NCI-H2081 (cell line): ENCODE data around the gene ZC3H13.
"Not testable (repeated sequence)": the region's sequence is repeated elsewhere in the genome, so short reads cannot be mapped to it uniquely, and the experiment has no call there.

Source experiments
- DNase-seq, 2 experiments: peaks; one replicate each; lab custom pipeline; 2025; lab: John Stamatoyannopoulos, UW

ZC3H13 gene

DNA sequence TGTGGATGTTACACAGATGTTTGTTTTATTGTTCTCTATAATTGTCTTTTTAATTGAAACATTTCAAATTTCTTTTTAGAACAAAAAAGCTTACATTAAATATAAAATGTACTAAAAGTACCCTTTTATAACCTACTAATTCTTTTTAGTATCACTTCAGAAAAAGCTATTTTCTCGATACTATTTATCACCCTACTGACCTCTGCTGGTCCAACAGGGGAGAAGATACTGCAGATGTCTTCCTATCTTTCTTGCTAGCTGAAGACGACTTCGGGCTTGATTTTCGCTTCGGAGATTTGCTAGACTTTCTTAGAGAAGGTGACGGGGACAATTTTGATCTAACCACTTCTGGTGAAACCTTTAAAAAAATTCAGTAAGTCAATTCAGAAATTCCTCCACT, 42.4 kb downstream of the ZC3H13 start:
- DNase-seq, result no peak

DNA sequence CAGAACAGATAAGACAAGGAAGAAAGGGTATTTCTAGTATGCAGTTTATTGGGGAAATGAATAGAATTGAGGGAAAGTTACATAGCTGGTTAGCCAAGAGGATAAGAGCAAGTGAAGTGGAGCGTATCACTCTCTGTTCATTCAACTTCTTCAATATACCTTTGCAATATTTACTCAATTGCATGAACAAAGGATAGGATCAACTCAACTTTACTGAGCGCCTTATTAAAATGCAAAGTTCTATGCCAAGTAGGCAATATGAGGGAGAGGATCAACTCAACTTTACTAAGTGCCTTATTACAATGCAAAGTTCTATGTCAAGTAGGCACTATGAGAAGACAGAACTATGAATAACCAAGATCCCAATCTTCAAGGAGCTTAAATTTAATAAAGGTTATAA, 43.9 kb downstream of the ZC3H13 start:
- DNase-seq, result no peak

- DNase-seq, result no peak
Measured at GRCh38 chr13:46006688-46007452, 45.7 kb downstream of the ZC3H13 start.

DNA sequence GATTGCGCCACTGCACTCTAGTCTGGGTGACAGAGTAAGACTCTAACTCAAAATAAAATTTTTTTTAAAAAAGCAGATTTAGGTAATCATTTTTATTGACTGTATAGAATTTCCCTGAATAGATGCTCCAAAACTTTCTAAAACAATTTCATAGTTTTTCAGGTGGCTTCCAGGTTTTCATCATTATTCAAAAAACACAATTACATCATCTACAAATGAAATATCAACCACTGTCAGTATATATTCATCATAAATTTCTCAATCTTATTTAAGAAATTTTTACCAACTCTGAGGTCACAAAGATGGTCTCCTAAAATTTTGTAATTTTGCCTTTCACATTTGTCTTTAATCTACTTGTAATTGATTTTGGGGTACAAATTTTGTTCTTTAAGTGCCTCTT, 48.1 kb downstream of the ZC3H13 start:
- no peak for DNase-seq

DNA sequence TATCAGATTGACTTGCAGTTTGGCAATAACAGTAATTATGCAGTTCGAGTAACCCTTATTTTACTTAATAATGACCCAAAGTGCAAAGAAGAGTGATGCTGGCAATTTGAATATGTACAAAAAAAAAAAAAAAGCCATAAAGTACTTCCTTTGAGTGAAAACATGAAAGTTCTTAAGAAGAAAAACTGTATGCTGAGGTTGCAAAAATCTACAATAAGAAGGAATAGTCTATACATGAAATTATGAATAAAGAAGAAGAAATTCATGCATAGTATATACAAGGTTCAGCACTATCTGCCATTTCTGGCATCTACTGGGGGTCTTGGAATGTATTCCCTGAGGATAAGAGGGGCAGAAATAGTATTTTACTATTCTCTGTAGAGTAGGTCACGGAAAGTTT, 55.9 kb downstream of the ZC3H13 start:
- DNase-seq, result no peak

DNA sequence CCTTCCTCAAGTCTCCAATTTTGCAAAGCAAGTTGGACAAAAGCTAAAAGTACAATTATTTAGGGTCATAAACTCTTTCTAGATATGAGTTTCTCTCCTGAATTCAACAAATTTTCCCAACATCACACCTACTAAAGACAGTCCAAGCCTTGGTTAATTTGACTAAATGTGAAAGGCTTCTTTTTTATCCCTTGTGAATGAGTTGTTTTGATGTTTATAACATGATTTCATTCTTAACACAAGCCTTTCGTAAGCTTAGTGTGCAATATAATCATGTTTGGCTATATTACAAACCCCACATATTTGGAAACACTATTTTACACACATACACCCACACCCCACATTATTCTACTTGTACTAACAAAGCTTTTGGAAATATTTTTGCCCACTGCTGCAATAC, 57.3 kb downstream of the ZC3H13 start:
- no peak for DNase-seq

GRCh38 chr13:45994752-45995151, 57.8 kb downstream of the ZC3H13 start:
- DNase-seq, result no peak

DNA sequence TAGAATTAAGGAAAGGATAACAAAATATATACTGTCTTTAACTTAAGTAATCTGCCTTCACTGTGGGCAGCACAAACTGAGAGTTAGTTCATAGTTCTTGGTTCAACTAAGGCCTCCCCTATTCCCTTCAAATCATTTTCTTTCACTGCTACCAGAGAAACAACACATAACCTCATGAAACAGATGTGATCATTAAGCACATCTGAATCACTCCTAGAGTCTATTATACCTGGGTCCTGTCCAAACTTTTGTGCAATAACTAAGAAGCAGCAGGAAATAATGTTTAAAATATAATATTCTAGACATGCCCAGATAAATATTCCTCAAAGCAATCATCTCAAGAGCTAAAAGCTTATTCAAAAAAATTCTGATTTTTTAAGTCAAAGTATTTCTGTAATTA, 62.9 kb downstream of the ZC3H13 start:
- no peak for DNase-seq

GRCh38 chr13:45981127-45981526, 71.4 kb downstream of the ZC3H13 start:
- not testable (repeated sequence) for DNase-seq

DNA sequence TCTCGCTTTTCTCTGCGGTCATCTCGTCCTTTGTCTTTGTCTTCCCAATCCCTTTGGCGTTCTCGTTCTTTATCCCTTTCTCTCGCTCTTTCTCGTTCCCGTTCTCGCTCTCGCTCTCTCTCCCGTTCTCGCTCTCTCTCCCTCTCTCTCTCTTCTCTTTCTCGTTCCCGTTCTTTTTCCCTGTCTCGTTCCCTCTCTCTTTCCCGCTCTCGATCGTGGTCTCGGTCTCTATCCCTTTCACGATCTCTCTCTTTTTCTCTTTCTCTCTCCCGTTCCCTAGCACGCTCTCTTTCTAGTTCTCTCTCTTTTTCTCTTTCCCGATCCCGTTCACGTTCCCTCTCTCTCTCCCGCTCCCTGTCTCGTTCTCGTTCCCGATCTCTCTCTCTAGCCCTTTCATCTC, 77.2 kb downstream of the ZC3H13 start:
- no peak for DNase-seq

DNA sequence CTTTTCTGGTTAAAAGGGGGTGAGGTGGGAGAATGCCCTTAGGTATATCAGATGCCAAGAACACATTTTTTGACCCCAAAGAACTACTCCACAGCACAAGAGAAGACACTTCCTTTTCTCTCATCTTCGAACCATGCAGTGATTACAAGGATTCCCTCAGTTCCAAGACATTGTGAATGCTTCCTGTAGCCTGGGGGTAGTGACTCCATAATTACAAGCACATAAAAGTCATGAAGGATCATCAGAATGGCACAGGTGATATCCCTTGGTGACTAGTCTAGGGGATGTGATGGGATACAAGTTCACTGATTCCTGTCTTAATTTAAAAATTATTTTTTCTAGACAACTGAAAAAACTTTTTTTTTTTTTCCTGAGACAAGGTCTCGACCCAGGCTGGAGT, 78.0 kb downstream of the ZC3H13 start:
- DNase-seq, result no peak

DNA sequence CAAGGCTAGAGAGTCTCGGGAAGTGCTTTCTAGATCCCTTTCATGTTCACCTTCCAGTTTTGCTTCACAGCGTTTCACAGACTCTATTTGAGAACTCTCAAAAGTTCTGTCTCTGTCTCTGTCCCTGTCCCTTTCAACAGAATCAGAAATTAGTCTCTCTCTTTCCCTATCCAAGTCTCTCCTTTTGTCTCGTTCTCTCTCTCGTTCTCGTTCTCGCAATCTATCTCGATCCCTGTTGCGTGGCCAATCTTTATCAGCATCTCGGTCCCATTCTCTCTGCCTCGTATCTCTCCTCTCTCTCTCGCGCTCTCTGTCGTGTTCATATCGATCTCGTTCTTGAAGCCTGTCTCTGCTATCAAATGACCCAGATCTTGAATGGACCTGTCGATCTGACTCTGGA, 85.0 kb downstream of the ZC3H13 start:
- DNase-seq, result no peak

- no peak for DNase-seq
Measured at GRCh38 chr13:45966715-45967114, 85.8 kb downstream of the ZC3H13 start.

GRCh38 chr13:45961468-45961867, 91.1 kb downstream of the ZC3H13 start:
- no peak for DNase-seq

DNA sequence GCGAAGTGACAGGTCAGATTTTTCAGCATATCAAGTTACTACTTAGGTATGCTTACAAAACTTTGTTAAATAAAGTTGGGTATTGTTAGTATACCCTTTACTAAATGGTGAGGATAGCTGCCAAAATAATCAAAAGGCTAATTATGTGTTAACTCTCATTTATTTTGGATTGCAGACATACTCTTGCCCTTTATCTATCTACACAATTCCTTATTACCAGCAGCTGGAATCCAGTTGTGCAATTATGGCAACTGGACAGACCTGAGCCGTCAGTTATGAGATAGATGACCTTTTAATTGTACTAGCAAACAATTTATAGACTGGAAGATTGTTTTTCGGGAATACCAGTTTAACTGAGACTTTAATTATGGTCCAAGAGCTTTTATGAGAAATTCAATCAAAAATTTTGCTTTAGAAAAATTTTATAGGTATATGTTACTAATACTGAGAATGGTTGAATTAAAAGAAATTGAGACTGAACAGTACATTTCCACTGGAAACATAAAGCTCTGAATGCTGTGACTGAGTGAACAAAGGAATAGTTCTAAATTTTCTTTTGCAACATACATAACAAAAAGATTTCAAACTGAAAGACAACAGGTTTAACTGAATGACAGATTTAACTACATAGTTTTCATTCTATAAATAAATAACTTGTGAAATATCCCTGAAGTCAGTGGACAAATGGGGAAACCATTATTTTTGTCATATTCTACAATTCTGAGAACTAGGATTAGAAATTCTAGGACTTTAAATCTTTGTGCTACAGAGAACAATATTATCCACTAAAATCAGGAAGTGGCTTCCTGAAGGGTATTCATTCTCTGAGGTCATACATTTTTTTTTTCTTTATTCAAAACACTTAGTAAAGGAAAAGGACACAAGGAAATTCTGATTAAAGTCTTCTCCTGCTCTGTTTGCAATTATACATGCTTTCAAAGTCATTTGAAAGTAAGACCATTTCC, 97.4 kb downstream of the ZC3H13 start:
- DNase-seq, result no peak

GRCh38 chr13:45953082-45953481, 99.5 kb downstream of the ZC3H13 start:
- no peak for DNase-seq

DNA sequence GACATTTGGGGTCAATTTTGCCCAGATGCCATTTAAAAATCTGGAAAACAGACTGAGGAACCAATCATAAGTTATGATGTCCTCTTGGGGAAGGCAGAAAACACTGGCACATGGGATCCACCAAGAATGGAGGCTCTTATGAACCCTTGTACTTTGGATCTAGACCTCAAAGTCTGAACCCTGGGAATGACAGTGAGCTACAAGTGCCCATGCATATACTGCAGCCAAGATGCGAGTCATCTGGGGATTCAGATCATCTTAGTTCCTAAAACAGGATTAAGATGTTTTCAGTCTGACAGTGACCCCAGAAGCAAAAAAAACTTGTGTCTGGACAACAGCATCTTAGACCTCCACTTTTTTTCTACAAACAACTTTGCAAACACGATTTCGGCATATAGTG, 100.8 kb downstream of the ZC3H13 start:
- no peak for DNase-seq

- no peak for DNase-seq
Measured at GRCh38 chr13:45951166-45951565, 101.4 kb downstream of the ZC3H13 start.

DNA sequence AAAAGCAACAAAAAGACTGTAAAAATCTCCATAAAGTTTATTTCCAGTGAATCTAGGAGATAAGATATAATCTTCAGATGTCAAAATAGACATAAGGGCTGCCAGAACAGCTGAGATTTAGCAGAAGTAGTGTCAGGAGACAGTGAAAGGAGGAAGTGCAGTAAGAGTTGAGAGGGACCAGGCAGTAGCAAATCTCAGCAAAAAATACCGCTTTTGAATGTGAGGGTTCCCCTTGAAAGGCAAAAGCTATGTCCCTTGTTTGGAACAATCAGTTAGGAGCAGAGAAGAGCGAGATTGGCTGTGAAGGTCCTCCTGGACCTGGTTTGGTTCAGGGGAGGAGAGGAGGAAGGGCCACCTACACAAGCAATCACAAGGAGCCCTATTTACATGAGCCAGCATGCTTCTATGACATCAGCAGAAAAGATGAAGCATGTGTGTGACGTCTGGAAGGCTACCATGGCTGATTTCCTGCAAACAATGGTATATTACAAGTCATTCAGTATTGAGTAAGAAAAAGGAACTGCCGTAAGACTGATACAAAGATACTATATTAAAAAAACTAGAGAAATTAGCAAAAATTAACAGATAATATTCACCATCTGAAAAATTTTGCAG, 102.1 kb downstream of the ZC3H13 start:
- no peak for DNase-seq

DNA sequence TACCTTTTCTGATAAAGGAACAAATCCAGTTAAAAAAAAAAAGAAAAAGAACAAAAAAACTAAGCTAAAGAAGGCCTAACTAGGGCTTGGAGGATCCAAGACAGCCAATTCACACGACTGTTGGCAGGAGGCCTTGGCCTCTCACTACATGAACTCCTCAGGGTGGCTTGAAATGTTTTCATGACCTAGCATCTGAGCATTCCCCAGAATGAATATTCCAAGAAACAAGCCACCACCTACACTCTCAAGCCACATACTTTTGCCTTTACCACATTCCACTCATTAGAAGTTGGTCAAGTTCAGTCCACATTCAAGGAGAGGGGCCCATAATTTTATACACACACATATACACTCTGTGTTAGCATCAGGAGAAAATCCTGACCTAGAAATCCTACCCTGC, 103.4 kb downstream of the ZC3H13 start:
- DNase-seq, result no peak

- DNase-seq, result no peak
Measured at GRCh38 chr13:45943965-45944364, 108.6 kb downstream of the ZC3H13 start.

- DNase-seq, result no peak
Measured at GRCh38 chr13:45943120-45943519, 109.4 kb downstream of the ZC3H13 start.

DNA sequence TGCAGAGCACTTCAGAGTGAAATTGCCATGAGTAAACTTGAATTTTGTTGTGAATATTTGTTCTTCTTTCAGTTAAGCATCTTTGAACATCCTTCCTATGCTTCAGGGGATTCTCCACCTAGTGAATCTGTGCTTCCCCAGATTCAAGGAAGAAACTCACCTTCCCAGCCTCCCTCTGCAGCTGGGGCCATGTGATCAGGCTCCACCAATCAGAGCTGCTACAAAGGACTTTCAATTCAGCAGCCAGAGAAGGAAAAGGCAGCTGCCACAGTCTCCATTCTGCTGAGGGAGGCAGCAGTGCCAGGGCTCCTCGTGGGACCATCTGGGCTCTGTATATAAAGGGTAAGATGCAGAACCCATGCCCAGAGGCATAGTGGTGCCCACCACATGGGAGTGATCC, 111.3 kb downstream of the ZC3H13 start:
- no peak for DNase-seq
